GM12878 (cell line): ENCODE data around the gene PPM1N. TPM values are rescaled to one million over a fixed set of nuclear protein-coding genes. Genes with fewer than 3 reads are reported as not detected.

ENCODE experiments used
- ATAC-seq: fragments of 200-7000 bp; cut with Tn5 transposase; 3 replicates; pipeline ENCODE4 v1.9.1; 2020; ENCODE audit warnings: mild to moderate bottlenecking, moderate library complexity
- BruUV-seq: library from RNA; stranded (reverse); fragments of 400-500 nt; replicated peaks from 2 replicates; lab custom pipeline; 2021; lab: Mats Ljungman, UMichigan
- CTCF ChIA-PET: fragments of 300-600 bp; sonication (Branson Sonifier 250); formaldehyde crosslinking; extraction: SDS; loops from one replicate; lab custom pipeline; 2021; ENCODE audit warnings: inconsistent platforms; lab: Yijun Ruan, JAX
- POLR2A ChIA-PET: fragments of 350-600 bp; formaldehyde crosslinking; extraction: SDS; loops from one replicate; lab custom pipeline; 2021; ENCODE audit warnings: inconsistent platforms; lab: Charles Lee
- RAD21 ChIA-PET: fragments of 300-600 bp; sonication (Branson Sonifier 250); formaldehyde crosslinking; loops from one replicate; lab custom pipeline; 2023; ENCODE audit warnings: antibody characterized with exemption; ENCODE audit not compliant: unreplicated experiment; lab: Charles Lee
- SMC1A ChIA-PET: fragments of 300-600 bp; sonication (Branson Sonifier 250); formaldehyde crosslinking; loops from one replicate; lab custom pipeline; 2023; ENCODE audit not compliant: unreplicated experiment, uncharacterized antibody; lab: Charles Lee
- DNase-seq: peaks from one replicate; pipeline ENCODE4 v3.0.0-alpha.2; 2011; ENCODE audit warnings: low read depth, low spot score
- FAIRE-seq: peaks from 3 replicates; lab custom pipeline; 2011; peaks lifted over from hg19 to GRCh38; lab: Jason Lieb, UNC
- H2AFZ ChIP-seq: 2 replicates; pipeline ENCODE4 v1.6.0; 2011; ENCODE audit warnings: low read depth, low read length, control low read depth; ENCODE audit not compliant: control insufficient read depth
- H3K27ac ChIP-seq: 2 replicates; pipeline ENCODE4 v1.5.1; 2011; ENCODE audit warnings: control low read depth; ENCODE audit not compliant: control insufficient read depth, insufficient read depth
- H3K27me3 ChIP-seq, 2 experiments: replicated peaks in 1 of 2; 2 replicates each; pipeline versions ENCODE4 v1.6.0 to v1.6.1; 2011; ENCODE audit warnings: low read length in 1 of 2; ENCODE audit not compliant: control insufficient read depth in 2 of 2, insufficient read depth in 2 of 2
- H3K36me3 ChIP-seq, 2 experiments: 2 replicates each; pipeline ENCODE4 v1.5.1; 2011; ENCODE audit warnings: low read length in 1 of 2; ENCODE audit not compliant: control insufficient read depth in 2 of 2, insufficient read depth in 2 of 2
- H3K4me1 ChIP-seq: 2 replicates; pipeline ENCODE4 v1.6.1; 2011; ENCODE audit warnings: mild to moderate bottlenecking, low read length, moderate library complexity, mixed read lengths; ENCODE audit not compliant: control insufficient read depth, insufficient read depth
- H3K4me2 ChIP-seq: 2 replicates; pipeline ENCODE4 v1.6.0; 2011; ENCODE audit warnings: control low read depth; ENCODE audit not compliant: control insufficient read depth, insufficient read depth
- H3K4me3 ChIP-seq: fragments of 200-600 bp; sonication (generic); 2 replicates; pipeline ENCODE4 v1.5.1; 2016
- H3K79me2 ChIP-seq: 2 replicates; pipeline ENCODE4 v1.6.0; 2011; ENCODE audit warnings: low read length; ENCODE audit not compliant: control insufficient read depth, insufficient read depth
- H3K9ac ChIP-seq: 2 replicates; pipeline ENCODE4 v1.8.0; 2011; ENCODE audit warnings: low read length, control low read depth, mixed read lengths; ENCODE audit not compliant: control insufficient read depth, insufficient read depth
- H3K9me3 ChIP-seq: replicated peaks from 3 replicates; pipeline ENCODE4 v1.5.1; 2011; ENCODE audit warnings: mild to moderate bottlenecking, low read length; ENCODE audit not compliant: control insufficient read depth, insufficient read depth
- H4K20me1 ChIP-seq: 2 replicates; pipeline ENCODE4 v1.6.0; 2011; ENCODE audit not compliant: control insufficient read depth, insufficient read depth
- CBX5 ChIP-seq: sonication (generic); IDR thresholded peaks from 2 replicates; pipeline ENCODE4 v1.6.1; 2016; ENCODE audit warnings: low read depth, moderate library complexity, mild to moderate bottlenecking, inconsistent platforms
- MYC ChIP-seq: IDR thresholded peaks from 2 replicates; pipeline ENCODE4 v1.6.1; 2011; ENCODE audit warnings: mild to moderate bottlenecking, low read length, moderate library complexity, inconsistent platforms; ENCODE audit not compliant: insufficient read depth, insufficient replicate concordance, insufficient read length, severe bottlenecking
- PAX5 ChIP-seq: IDR thresholded peaks from 2 replicates; pipeline ENCODE4 v1.6.1; 2011; ENCODE audit warnings: low read depth, low read length, borderline replicate concordance
- PBX3 ChIP-seq: IDR thresholded peaks from 2 replicates; pipeline ENCODE4 v1.6.1; 2011; ENCODE audit warnings: mild to moderate bottlenecking, low read depth, low read length, moderate library complexity; ENCODE audit not compliant: insufficient replicate concordance
- RUNX3 ChIP-seq: IDR thresholded peaks from 2 replicates; pipeline ENCODE4 v1.6.1; 2012; ENCODE audit warnings: low read length, inconsistent platforms
- SMC3 ChIP-seq: IDR thresholded peaks from 2 replicates; pipeline ENCODE4 v1.6.1; 2011; ENCODE audit warnings: low read length, improper control_type of control experiment, borderline replicate concordance
- TCF3 ChIP-seq: IDR thresholded peaks from 2 replicates; pipeline ENCODE4 v1.6.1; 2012; ENCODE audit warnings: low read depth, mild to moderate bottlenecking, low read length, borderline replicate concordance; ENCODE audit not compliant: insufficient read depth
- WGBS: methylation state at CpG from one replicate; pipeline ENCODE4 v1.1.6; 2016; ENCODE audit warnings: low lambda C conversion rate; ENCODE audit not compliant: insufficient replicate concordance, insufficient coverage; ENCODE audit errors: missing lambda C conversion rate; 5-methylcytosine and 5-hydroxymethylcytosine counted together
- in situ Hi-C: fragments of 300-500 bp; cut with MboI; formaldehyde crosslinking; loops from 9 replicates; pipeline ENCODE4 v1.14.3; 2018; ENCODE audit warnings: mixed read lengths
- intact Hi-C: fragments of 100-400 bp; cut with micrococcal nuclease; formaldehyde crosslinking; loops from one replicate; pipeline ENCODE4 v1.14.2; 2022; ENCODE audit not compliant: unreplicated experiment
- polyA plus RNA-seq, 11 experiments: library from polyadenylated mRNA; depleted of rRNA in 4 of 11; unstranded in 6 of 11; stranded (reverse) in 5 of 11; fragments of >200 nt; fragmentation: Nextera tagmentation in 4 of 11; fragmentation: Illumina TruSeq in 1 of 11; extraction: Ambion mirVana in 4 of 11; extraction: Trizol in 1 of 11; gene quantifications; 1 replicate in 1 of 11; 2 replicates in 10 of 11; pipeline versions ENCODE4 v1.2.1 to v1.2.3, GENCODE V29; 2011 to 2016; ENCODE audit warnings: inconsistent platforms in 2 of 11, missing spikeins in 2 of 11, low read depth in 1 of 11
- total RNA-seq, 4 experiments: library from RNA; depleted of rRNA in 3 of 4; stranded (reverse); fragments of >200 nt in 3 of 4; fragmentation: Illumina TruSeq in 1 of 4; extraction: Trizol in 1 of 4; gene quantifications; 2 replicates each; pipeline versions ENCODE4 v1.2.1 to v1.2.3, GENCODE V29; 2013 to 2021
- TF ChIP-seq, protein P1 (sequence below): fragments of 450-650 bp; IDR thresholded peaks from 2 replicates; pipeline ENCODE4 v1.6.1; 2017; ENCODE audit warnings: antibody characterized with exemption, mild to moderate bottlenecking, moderate library complexity

PPM1N gene
- total and polyA plus RNA-seq, 10 of the 15 experiments (the other 5 are each of a cell fraction or from before 2014, with no cell fraction given) = 1.6 to 5.4 (median 3.7) TPM

GRCh38 chr19:45539459-45539858 lies 41.2 kb downstream of the PPM1N start (continued):
- TF ChIP-seq, protein P1, sequence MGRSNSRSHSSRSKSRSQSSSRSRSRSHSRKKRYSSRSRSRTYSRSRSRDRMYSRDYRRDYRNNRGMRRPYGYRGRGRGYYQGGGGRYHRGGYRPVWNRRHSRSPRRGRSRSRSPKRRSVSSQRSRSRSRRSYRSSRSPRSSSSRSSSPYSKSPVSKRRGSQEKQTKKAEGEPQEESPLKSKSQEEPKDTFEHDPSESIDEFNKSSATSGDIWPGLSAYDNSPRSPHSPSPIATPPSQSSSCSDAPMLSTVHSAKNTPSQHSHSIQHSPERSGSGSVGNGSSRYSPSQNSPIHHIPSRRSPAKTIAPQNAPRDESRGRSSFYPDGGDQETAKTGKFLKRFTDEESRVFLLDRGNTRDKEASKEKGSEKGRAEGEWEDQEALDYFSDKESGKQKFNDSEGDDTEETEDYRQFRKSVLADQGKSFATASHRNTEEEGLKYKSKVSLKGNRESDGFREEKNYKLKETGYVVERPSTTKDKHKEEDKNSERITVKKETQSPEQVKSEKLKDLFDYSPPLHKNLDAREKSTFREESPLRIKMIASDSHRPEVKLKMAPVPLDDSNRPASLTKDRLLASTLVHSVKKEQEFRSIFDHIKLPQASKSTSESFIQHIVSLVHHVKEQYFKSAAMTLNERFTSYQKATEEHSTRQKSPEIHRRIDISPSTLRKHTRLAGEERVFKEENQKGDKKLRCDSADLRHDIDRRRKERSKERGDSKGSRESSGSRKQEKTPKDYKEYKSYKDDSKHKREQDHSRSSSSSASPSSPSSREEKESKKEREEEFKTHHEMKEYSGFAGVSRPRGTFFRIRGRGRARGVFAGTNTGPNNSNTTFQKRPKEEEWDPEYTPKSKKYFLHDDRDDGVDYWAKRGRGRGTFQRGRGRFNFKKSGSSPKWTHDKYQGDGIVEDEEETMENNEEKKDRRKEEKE = no peak
- TF ChIP-seq TCF3 (no peak), CBX5 (no peak), SMC3 (no peak)
- TF ChIP-seq, all 136 proteins: peak for 0

GRCh38 chr19:45542234-45542668 lies 44.0 kb downstream of the PPM1N start:
- no peaks in the 10 kb centered on the region for H4K20me1 ChIP-seq
- FAIRE-seq = no peak
- ChIA-PET CTCF (interaction anchor here (1.7 kb wide), 1 partner anchor 64 kb away, joined by 3 read pairs; no protein-coding TSS in a partner anchor), POLR2A (interaction anchor here (0.5 kb wide), 1 partner anchor 12 kb away, joined by 5 read pairs; no protein-coding TSS in a partner anchor), RAD21 (no interaction called here), SMC1A (interaction anchor here (1.3 kb wide), 1 partner anchor 57 kb away, joined by 3 read pairs; no protein-coding TSS in a partner anchor)
- peaks cover 24% of the 10 kb centered on the region for H3K4me1 ChIP-seq
- ATAC-seq = peak; percentile 59
- no peak overlapping the region for H3K4me3 ChIP-seq
- H3K36me3 ChIP-seq = no peaks in the 10 kb centered on the region
- intact Hi-C loops = no loop called here
- H3K79me2 ChIP-seq = no peaks in the 10 kb centered on the region
- DNase-seq = no peak
- no peak overlapping the region for H2AFZ ChIP-seq
- no peaks in the 10 kb centered on the region for H3K27me3 ChIP-seq
- no peak overlapping the region for H3K4me2 ChIP-seq
- no peak overlapping the region for H3K9ac ChIP-seq
- 71% methylated on average over 7 of the region's 7 CpGs for WGBS
- H3K27ac ChIP-seq = no peak overlapping the region
- no peaks in the 10 kb centered on the region; the same call in 2 of the 3 replicates for H3K9me3 ChIP-seq
- TF ChIP-seq PBX3 = no peak
- TF ChIP-seq RUNX3 = peak; percentile 82
- TF ChIP-seq PAX5 = no peak
- TF ChIP-seq MYC = no peak
- in situ Hi-C loops = no loop called here
- BruUV-seq = no TSS peak
